GM20000 (cell line): ENCODE measurements around the gene CCDC187.

ENCODE experiments used
- DNase-seq: peaks from one replicate; pipeline ENCODE4 v3.0.0; 2012; ENCODE audit warnings: low spot score
- CTCF ChIP-seq: IDR thresholded peaks from 2 replicates; pipeline ENCODE4 v1.5.1; 2012; ENCODE audit warnings: mild to moderate bottlenecking, control low read depth; ENCODE audit errors: extremely low read depth, missing control alignments

Gene CCDC187

DNA sequence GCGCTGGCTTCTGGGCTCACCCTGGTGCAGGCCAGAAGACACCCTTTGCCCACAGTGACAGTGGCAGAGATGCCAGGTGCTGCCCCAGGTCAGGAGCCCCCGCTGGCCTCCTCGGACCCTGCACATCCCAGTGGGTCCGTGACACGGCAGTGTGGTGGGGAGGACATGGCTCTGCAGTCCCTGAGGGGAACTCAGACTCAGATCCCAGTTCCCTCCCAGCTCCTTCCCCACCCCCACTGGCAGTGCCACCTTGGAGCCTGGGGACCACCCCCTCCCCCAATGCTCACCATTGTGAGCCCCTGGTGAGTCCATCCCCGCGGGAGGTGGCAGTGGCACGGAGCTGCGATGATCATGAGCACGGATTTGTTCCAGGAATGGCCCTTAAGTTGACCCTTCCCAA, 562 bp upstream of the CCDC187 start:
- TF ChIP-seq CTCF, result no peak
- no peak for DNase-seq

GRCh38 chr9:136303066-136303824, 649 bp downstream of the CCDC187 start:
- TF ChIP-seq CTCF, result no peak
- DNase-seq, result no peak

- no peak for TF ChIP-seq CTCF
These were observed 1.4 kb downstream of the CCDC187 start for GRCh38 chr9:136302527-136302926.

GRCh38 chr9:136300866-136301265, 3.0 kb downstream of the CCDC187 start:
- TF ChIP-seq CTCF, result no peak
- DNase-seq, result no peak

More at GRCh38 chr9:136302527-136302926, 1.4 kb downstream of the CCDC187 start:
- DNase-seq, result no peak

GRCh38 chr9:136300016-136300545, 3.8 kb downstream of the CCDC187 start:
- no peak for DNase-seq
- TF ChIP-seq CTCF, result no peak

DNA sequence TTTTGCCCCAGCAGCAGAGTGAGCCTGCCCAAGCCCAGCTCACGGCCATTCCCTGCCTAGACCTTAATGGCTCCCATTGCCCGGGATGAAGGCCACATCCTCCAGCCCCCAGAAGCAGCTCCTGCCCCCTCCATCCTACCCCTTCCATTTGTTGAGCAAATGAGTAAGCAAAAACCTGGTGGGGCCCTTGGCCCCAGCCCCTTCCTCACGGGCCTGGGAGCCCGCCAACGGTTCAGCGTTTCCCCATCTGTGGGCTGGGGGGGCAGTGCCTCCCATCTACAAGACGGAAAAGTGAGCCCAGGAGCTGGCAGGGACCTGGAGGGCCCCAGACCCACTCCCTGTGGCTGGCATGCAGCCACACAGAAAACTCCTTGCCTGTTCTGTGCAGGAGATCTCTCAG, 4.4 kb downstream of the CCDC187 start:
- no peak for DNase-seq
- no peak for TF ChIP-seq CTCF

DNA sequence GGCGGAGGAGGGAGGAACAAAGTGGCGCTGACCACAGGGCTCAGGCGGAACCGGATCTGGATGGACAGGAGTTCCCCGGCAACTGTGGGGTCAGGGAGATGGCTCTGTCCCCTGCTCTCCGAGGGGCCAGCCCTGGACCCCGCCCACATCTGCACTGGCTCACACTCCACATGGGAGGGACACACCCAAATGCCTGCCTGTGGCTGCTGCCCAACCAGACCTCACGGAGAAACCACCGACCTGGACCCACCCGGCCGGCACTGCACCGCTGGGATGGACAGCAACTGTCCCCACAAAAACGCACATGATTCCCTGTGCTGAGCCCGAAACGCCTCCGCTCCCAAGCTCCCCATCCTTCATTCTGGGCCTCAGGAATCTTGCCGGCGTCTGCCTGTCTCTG, 4.8 kb downstream of the CCDC187 start:
- no peak for DNase-seq
- TF ChIP-seq CTCF, result no peak
